Measurements from ENCODE around the gene LETMD1. TPM values are rescaled to one million over a fixed set of nuclear protein-coding genes. Genes with fewer than 3 reads are reported as not detected.
A peak's percentile ranks its signal among the peaks of the same experiment; 100 is the strongest.

Gene LETMD1
- total and polyA plus RNA-seq, 7 donors = 37.0 to 87.2 (median 61.4) TPM

DNA sequence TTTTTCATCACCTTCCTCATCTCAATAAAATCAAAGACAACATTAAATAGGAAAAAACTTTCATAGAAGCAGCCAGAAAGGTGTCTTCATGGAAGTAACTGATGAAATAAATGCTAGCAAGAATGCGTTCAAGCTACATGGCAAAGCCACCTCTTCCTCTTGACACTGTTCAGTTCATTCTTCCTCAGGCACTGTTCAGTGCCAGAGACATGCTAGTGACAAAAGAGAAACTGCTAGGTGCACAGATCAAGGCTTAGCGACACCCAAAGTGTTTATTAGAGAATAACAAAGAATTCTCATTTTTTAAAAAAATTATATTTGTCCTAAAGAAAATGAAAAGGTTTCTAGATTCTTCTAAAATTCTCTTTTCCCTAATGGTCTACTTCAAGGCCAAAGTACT is 29.2 kb upstream of the LETMD1 start:
- peaks cover 0 to 19% (median 3%) of the 10 kb centered on the region in 4 donors for H3K4me1 ChIP-seq

GRCh38 chr12:51019927-51020326 is 28.2 kb upstream of the LETMD1 start:
- Histone ChIP-seq H3K27me3 (no peaks in the 10 kb centered on the region), H3K36me3 (no peaks in the 10 kb centered on the region), H3K27ac (no peak overlapping the region), H3K9me3 (no peaks in the 10 kb centered on the region), H3K4me3 (no peak overlapping the region), H3K4me1 (peaks cover 0 to 28% (median 7%) of the 10 kb centered on the region in 4 donors)
- intact Hi-C loops (cut with DNase I) = no loop called here
- no peak for TF ChIP-seq EP300 (IDR thresholded peaks at IDR 0.05)
- no peak for TF ChIP-seq POLR2AphosphoS5 (IDR thresholded peaks at IDR 0.05)
- TF ChIP-seq CTCF (IDR thresholded peaks at IDR 0.05) = no peak
- no peak for TF ChIP-seq POLR2A (IDR thresholded peaks at IDR 0.05)
- 76 to 86% methylated on average over 2 of the region's 2 CpGs for WGBS, 2 donors
- DNase-seq = no peak

More for the DNA sequence above, 29.2 kb upstream of the LETMD1 start:
- H3K9me3 ChIP-seq = no peaks in the 10 kb centered on the region
- DNase-seq = no peak
- intact Hi-C loops (cut with DNase I) = no loop called here
- no peak for TF ChIP-seq CTCF (IDR thresholded peaks at IDR 0.05)
- TF ChIP-seq EP300 (IDR thresholded peaks at IDR 0.05) = no peak
- TF ChIP-seq POLR2A (IDR thresholded peaks at IDR 0.05) = no peak
- no peak for TF ChIP-seq POLR2AphosphoS5 (IDR thresholded peaks at IDR 0.05)
- no peaks in the 10 kb centered on the region for H3K27me3 ChIP-seq
- H3K27ac ChIP-seq = no peak overlapping the region
- H3K4me3 ChIP-seq = no peak overlapping the region
- 92 to 97% methylated on average over 2 of the region's 2 CpGs for WGBS, 2 donors
- H3K36me3 ChIP-seq = no peaks in the 10 kb centered on the region

DNA sequence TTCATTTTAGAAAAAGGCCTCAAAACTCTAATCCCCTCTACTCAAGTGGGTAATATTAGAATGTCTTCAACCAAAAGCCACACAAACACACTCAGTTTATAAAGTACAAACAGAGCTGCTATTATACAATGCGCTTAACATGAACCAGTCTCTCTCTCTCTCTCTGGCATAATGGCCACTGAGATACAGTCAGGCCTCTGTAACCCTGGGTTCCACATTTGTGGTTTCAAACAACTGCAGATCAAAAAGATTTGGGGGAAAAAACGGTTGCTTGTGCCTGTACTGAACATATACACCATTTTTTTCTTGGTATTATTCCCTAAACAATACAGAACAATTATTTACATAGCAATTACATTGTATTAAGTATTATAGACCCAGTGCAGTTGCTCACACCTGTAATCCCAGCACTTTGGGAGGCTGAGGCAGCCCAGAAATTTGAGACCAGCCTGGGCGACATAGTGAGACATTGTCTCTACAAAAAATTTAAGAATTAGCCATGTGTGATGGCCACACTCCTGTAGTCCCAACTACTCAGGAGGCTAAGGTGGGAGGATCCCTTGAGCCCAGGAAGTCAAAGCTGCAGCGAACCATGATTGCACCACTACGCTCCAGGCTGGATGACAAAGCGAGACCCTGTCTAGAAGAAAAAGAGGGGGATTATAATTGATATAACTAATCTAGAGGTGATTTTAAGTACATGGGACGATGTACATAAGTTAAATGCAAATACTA is 27.5 kb upstream of the LETMD1 start:
- intact Hi-C loops (cut with DNase I) = no loop called here
- WGBS, 2 donors = 81 to 88% methylated on average over 7 of the region's 7 CpGs
- Histone ChIP-seq H3K27me3 (no peaks in the 10 kb centered on the region), H3K4me1 (peaks cover 0 to 35% (median 11%) of the 10 kb centered on the region in 4 donors), H3K9me3 (no peaks in the 10 kb centered on the region), H3K36me3 (no peaks in the 10 kb centered on the region), H3K27ac (peak overlapping the region in 1 of 4 donors; percentile 23), H3K4me3 (no peak overlapping the region)
- no peak for DNase-seq
- TF ChIP-seq POLR2AphosphoS5 (IDR thresholded peaks at IDR 0.05) = no peak
- no peak for TF ChIP-seq POLR2A (IDR thresholded peaks at IDR 0.05)
- TF ChIP-seq EP300 (IDR thresholded peaks at IDR 0.05) = no peak
- no peak for TF ChIP-seq CTCF (IDR thresholded peaks at IDR 0.05)

DNA sequence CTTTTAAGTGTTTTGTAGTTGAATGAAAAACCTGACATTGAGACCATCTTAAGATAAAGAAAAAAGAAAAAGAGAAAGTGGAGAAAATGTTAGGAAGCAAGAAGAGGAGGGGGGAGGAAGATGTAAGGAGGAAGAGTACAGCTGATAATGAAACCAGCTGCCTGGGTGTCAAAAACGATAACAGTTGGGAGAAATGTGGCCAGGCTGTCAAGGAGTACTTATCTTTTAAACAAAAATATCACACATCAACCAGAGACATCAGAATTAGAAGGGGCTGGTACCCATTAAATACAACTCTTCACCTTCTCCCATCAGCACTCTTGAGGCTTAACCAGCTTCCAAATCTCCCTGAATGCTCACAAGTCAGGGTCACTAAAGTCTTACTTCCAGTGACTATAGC is 26.4 kb upstream of the LETMD1 start:
- WGBS, 2 donors = 14 to 19% methylated on average over 1 of the region's 1 CpG
- intact Hi-C loops (cut with DNase I) = no loop called here
- Histone ChIP-seq H3K27me3 (no peaks in the 10 kb centered on the region), H3K4me3 (no peak overlapping the region), H3K4me1 (peaks cover 0 to 38% (median 14%) of the 10 kb centered on the region in 4 donors), H3K27ac (peak overlapping the region in 1 of 4 donors; percentile 14), H3K36me3 (no peaks in the 10 kb centered on the region), H3K9me3 (no peaks in the 10 kb centered on the region)
- TF ChIP-seq CTCF (IDR thresholded peaks at IDR 0.05) = no peak
- no peak for TF ChIP-seq POLR2A (IDR thresholded peaks at IDR 0.05)
- TF ChIP-seq POLR2AphosphoS5 (IDR thresholded peaks at IDR 0.05) = no peak
- TF ChIP-seq EP300 (IDR thresholded peaks at IDR 0.05) = no peak
- DNase-seq = no peak

Data from sigmoid colon (tissue), 7 donors.